Pulmonary artery endothelial cell (primary cell): ENCODE data around the gene ONECUT3. TPM values are rescaled to one million over a fixed set of nuclear protein-coding genes. Genes with fewer than 3 reads are reported as not detected.
"Not testable (repeated sequence)": the region's sequence is repeated elsewhere in the genome, so short reads cannot be mapped to it uniquely, and the experiment has no call there.

Source experiments
- DNase-seq: peaks from one replicate; pipeline ENCODE4 v3.0.0-alpha.2; 2011; ENCODE audit warnings: low read depth, low spot score
- total RNA-seq: library from RNA; depleted of rRNA; stranded (reverse); fragments of >200 nt; gene quantifications from 2 replicates; pipeline ENCODE4 v1.2.3, GENCODE V29; 2014

ONECUT3 gene
- total RNA-seq, 1 donor from 2014 or later = not detected

DNA sequence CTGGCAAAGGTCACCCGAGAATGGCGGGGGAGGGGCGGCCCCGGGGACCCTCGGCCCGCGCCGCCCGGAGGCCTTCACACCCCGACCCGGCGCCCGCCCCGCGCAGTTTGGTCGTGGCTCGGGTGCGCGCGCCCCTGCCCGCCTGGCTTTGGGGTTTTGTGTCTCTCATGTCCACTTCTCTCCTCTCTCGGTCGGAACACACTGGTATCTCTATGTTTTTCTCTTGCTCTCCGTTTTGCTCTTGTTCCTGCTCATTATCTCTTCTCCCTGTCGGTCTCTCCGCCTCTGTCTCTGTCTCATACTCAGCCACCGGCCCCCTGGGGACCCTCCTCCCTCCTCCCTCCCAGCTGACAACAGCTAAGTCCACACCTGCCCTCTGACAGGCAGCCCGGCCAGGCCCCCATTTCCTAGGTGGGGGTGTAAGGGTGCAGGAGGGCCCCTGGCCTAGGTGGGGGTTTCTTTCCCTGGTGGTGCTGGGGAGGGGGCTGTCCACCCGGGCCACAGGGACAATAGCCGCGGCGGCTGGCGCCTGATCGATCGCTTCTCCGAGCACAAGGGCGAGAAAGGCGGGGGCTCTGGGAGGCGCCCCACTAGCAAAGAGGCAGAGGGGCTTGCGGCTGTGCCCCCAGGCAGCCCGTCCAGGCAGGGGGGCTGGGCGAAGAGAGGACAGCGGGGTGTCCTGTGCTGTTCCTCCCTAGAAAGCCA lies 2.3 kb downstream of the ONECUT3 start:
- no peak for DNase-seq

- DNase-seq = no peak
Observed at GRCh38 chr19:1756264-1756663, 3.0 kb downstream of the ONECUT3 start.

DNA sequence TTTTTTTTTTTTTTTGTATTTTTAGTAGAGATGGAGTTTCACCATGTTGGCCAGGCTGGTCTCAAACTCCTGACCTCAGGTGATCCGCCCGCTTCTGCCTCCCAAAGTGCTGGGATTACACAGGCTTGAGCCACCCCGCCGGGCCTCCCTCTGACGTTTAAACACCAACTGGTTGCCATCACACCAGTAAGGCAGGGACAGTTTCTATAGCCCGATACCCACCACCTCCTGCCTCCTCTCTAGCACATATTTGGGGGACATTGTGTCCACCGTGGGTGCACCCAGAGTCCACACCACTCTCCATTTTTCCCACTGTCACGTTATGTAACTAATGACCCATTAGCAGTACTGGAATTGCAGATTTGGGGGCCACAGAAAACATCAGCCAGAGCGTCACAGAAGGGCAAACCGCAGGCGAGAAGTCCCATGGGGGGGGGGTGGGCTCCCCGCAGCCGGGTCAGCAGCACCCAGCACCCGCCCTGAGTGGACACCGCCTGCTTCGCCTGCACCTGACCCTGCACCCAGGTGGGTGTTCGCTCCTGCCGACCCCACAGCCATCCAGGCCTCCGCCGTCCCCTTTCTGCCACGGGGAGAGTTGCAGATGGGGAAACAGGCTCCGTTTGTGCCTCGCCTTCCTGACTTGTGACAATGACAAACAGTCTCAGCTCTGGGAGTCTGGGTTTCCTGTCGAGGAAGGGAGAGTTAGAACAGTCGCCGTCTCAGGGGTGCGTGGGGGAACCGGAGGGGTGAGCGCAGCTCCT lies 3.6 kb downstream of the ONECUT3 start:
- no peak for DNase-seq

DNA sequence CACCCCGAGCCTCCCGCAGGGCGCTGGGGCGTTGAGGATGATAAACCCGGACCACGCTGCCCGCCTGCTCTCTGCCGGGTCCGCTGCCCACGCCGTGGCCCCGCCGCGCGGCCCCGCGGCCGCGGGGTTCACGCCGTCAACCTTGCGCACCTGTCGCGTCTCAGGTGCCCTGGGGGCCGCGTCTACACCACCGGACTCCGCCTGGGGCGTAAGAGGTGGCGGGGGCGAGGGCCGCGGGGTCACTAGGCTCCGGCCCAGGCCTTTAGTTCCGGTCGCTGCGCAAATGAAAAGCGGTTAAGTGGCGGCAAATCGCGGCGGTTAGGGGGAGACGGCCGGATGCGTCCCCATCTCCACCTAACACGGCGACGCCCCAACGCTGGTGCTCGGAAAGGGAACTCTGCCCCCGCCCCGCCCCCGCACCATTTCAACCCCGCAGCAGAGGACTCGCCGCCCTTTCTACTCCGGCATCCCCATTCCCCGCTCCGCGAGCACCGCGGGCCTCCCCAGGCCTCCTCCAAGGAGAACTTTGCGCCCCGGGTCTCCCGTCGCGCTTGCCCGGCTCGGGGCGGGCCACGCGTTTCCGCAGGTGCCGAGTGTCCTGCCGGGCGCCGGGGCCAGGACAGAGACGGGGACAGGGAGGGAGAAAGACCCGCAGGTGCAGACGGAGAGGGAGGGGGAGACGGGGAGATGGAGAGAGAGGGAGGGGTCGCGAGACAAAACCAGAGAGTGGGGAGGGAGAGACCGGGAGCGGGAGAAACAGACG lies 4.3 kb downstream of the ONECUT3 start:
- DNase-seq = no peak

- DNase-seq = no peak
Observed at GRCh38 chr19:1758231-1758577, 4.9 kb downstream of the ONECUT3 start.

- no peak for DNase-seq
Observed at GRCh38 chr19:1758959-1759903, 5.9 kb downstream of the ONECUT3 start.

DNA sequence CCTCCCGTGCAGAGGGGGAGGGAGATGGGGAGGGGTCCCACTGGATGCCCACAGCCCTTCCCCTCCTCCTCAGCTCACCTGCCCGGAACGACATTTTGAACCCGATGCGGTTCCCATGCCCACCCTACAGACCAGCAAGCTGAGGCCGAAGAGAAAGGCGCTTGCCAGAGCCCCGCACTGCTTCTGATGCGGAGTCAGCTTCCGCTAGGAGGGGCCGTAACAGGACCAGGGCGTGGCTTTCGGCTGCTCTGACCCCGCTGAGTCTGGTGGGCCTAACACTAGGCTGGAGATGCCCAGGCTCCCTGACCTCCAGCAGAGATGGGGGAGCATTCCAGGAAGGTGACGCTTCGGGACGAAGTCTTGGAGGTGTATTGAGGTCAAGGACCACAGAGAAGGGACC lies 6.7 kb downstream of the ONECUT3 start:
- DNase-seq = no peak

DNA sequence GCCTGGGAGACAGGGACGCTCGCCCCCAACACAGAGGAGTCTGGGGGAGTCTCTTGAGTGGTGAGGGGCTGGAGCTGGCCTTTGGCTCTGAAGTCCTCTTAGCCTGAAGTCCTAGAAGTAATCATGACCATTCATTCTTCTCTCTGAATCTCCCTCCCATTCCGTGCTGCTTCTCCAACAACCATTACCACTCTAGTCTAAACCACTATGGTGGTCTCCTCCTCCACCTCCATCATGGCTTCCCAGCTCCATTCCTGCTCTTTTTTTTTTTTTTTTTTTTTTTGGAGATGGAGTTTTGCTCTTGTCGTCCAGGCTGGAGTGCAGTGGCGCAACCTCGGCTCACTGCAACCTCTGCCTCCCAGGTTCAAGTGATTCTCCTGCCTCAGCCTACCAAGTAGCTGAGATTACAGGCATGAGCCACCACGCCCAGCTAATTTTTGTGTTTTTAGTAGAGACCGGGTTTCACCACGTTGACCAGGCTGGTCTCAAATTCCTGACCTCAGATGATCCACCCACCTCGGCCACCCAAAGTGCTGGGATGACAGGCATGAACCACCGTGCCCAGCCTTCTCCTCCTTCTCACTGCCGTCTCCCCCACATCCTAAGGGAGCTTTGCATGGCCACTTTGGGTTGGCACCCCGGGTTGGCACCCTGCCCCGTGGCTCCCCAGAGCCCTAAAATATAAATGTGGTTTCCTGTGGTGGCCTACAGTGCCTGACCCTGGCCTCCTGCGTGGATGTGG lies 7.7 kb downstream of the ONECUT3 start:
- not testable (repeated sequence) for DNase-seq

DNA sequence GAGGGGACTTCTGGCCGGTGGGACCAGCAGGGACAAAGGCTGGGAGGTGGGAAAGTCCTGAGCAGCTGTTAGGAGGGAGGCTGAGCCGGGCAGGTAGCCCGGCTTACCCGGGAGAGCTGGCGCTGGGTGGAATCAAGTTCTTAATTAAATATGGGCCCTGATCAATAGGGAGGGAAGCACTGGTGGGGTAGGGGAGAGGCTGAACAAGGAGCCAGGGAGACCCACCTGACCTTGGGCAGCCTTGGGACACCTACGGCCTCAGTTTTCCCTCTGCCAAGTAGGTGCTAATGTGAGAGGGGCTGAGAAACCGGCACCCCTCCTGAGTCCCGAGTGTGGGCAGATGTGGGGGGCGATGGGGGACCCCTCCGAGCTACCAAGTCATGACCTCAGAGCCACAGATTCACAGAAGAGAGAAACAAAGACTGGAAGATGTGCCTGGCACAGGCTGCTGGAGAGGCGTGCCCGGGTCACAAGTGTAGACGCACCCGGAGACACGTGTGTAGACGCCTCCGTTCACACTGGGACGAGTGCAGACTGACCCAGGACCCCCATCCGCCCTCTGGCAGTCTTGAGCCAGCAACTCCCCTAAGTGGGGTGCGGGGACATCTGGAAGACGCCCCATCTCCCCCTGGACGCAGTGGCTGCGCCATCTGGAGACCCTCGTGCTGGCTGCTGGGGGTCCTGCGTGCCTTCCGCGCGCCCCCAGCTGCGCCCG lies 8.4 kb downstream of the ONECUT3 start:
- DNase-seq = no peak

GRCh38 chr19:1762243-1763117 lies 9.2 kb downstream of the ONECUT3 start:
- DNase-seq = no peak

GRCh38 chr19:1763648-1764639 lies 10.6 kb downstream of the ONECUT3 start:
- no peak for DNase-seq

- DNase-seq = no peak
Observed at GRCh38 chr19:1764729-1765128, 11.4 kb downstream of the ONECUT3 start.

GRCh38 chr19:1765232-1765903 lies 12.1 kb downstream of the ONECUT3 start:
- DNase-seq = no peak

- DNase-seq = no peak
Observed at GRCh38 chr19:1765904-1766799, 12.8 kb downstream of the ONECUT3 start.

GRCh38 chr19:1766800-1767352 lies 13.6 kb downstream of the ONECUT3 start:
- DNase-seq = no peak

DNA sequence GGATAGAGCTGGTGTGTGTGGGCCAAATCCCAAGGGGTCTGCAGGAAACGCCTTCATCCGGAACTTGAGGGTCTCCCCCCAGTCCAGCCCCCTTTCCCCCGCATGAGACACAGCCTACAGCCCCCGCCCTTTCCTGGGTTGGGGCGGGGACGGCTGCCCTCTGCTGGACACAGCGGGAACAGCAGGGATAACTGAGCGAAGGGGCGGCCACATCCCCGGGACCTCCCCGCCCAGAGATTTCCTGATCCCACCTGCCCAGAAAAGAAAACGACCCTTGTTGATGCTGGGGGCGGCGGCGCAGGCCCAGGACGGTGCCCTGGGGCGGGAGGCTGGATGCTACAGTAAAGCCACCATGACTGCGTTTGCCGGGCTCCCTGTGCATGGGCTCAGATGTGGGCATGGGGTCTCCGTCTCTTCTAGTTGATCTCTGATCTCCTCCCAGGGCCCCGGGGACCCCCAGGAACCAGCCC lies 14.2 kb downstream of the ONECUT3 start:
- DNase-seq = no peak
